Activated naive CD8-positive, alpha-beta T cell treated with anti-CD3 and anti-CD28 coated beads for 36 hours (primary cell): ENCODE results near the gene ECT2L. TPM values are rescaled to one million over a fixed set of nuclear protein-coding genes. Genes with fewer than 3 reads are reported as not detected.
A peak's percentile ranks its signal among the peaks of the same experiment; 100 is the strongest.

Source experiments
- DNase-seq: peaks from one replicate; pipeline ENCODE4 v3.0.0; 2021
- H3K27ac Mint-ChIP-seq: one replicate; pipeline ENCODE4 v1.8.0; 2022; ENCODE audit warnings: mild to moderate bottlenecking, moderate library complexity, mixed read lengths
- H3K27me3 Mint-ChIP-seq: one replicate; pipeline ENCODE4 v1.8.0; 2022; ENCODE audit warnings: mild to moderate bottlenecking, mixed read lengths
- H3K36me3 Mint-ChIP-seq: one replicate; pipeline ENCODE4 v1.8.0; 2021; ENCODE audit warnings: mild to moderate bottlenecking, mixed read lengths
- H3K4me1 Mint-ChIP-seq: one replicate; pipeline ENCODE4 v1.8.0; 2021; ENCODE audit warnings: mixed read lengths
- H3K4me3 Mint-ChIP-seq: one replicate; pipeline ENCODE4 v1.8.0; 2022; ENCODE audit warnings: mild to moderate bottlenecking, moderate library complexity, mixed read lengths
- H3K9me3 Mint-ChIP-seq: one replicate; pipeline ENCODE4 v1.8.0; 2022; ENCODE audit warnings: mixed read lengths
- total RNA-seq, 2 experiments: library from RNA; stranded (reverse); gene quantifications; one replicate each; pipeline ENCODE4 v1.2.3, GENCODE V29; 2021

The ECT2L gene
- total RNA-seq, 2 experiments from 2014 or later: not detected

- Mint-ChIP-seq H3K36me3 (peaks cover 7% of the 10 kb centered on the region), H3K4me3 (no peak overlapping the region), H3K9me3 (no peaks in the 10 kb centered on the region), H3K4me1 (no peaks in the 10 kb centered on the region), H3K27me3 (peaks cover 26% of the 10 kb centered on the region), H3K27ac (no peak overlapping the region)
- no peak for DNase-seq
Observed at GRCh38 chr6:138796771-138797170, 884 bp downstream of the ECT2L start.

GRCh38 chr6:138797806-138798446, 2.0 kb downstream of the ECT2L start:
- no peak for DNase-seq
- H3K27ac Mint-ChIP-seq: no peak overlapping the region
- peaks cover 26% of the 10 kb centered on the region for H3K27me3 Mint-ChIP-seq
- no peaks in the 10 kb centered on the region for H3K9me3 Mint-ChIP-seq
- peaks cover under 1% of the 10 kb centered on the region for H3K36me3 Mint-ChIP-seq
- no peaks in the 10 kb centered on the region for H3K4me1 Mint-ChIP-seq
- H3K4me3 Mint-ChIP-seq: no peak overlapping the region

GRCh38 chr6:138800377-138801150, 4.7 kb downstream of the ECT2L start:
- no peak for DNase-seq
- no peak overlapping the region for H3K27ac Mint-ChIP-seq
- peaks cover 22% of the 10 kb centered on the region for H3K27me3 Mint-ChIP-seq
- H3K4me1 Mint-ChIP-seq: no peaks in the 10 kb centered on the region
- no peaks in the 10 kb centered on the region for H3K36me3 Mint-ChIP-seq
- no peaks in the 10 kb centered on the region for H3K9me3 Mint-ChIP-seq
- H3K4me3 Mint-ChIP-seq: no peak overlapping the region

GRCh38 chr6:138803331-138803730, 7.4 kb downstream of the ECT2L start:
- Mint-ChIP-seq H3K4me3 (no peak overlapping the region), H3K27ac (no peak overlapping the region), H3K36me3 (no peaks in the 10 kb centered on the region), H3K27me3 (peaks cover 3% of the 10 kb centered on the region), H3K4me1 (no peaks in the 10 kb centered on the region), H3K9me3 (no peaks in the 10 kb centered on the region)
- DNase-seq: no peak

- Mint-ChIP-seq H3K4me3 (no peak overlapping the region), H3K9me3 (no peaks in the 10 kb centered on the region)
Observed at GRCh38 chr6:138803861-138804260, 8.0 kb downstream of the ECT2L start.

GRCh38 chr6:138805016-138805765, 9.3 kb downstream of the ECT2L start:
- Mint-ChIP-seq H3K9me3 (no peaks in the 10 kb centered on the region), H3K4me1 (no peaks in the 10 kb centered on the region), H3K27me3 (peaks cover 3% of the 10 kb centered on the region), H3K27ac (no peak overlapping the region), H3K4me3 (no peak overlapping the region), H3K36me3 (no peaks in the 10 kb centered on the region)
- no peak for DNase-seq

More at GRCh38 chr6:138803861-138804260, 8.0 kb downstream of the ECT2L start:
- H3K27ac Mint-ChIP-seq: no peak overlapping the region
- no peaks in the 10 kb centered on the region for H3K4me1 Mint-ChIP-seq
- H3K36me3 Mint-ChIP-seq: no peaks in the 10 kb centered on the region
- DNase-seq: no peak
- peaks cover 3% of the 10 kb centered on the region for H3K27me3 Mint-ChIP-seq

GRCh38 chr6:138806889-138807288, 11.0 kb downstream of the ECT2L start:
- Mint-ChIP-seq H3K36me3 (no peaks in the 10 kb centered on the region), H3K4me1 (no peaks in the 10 kb centered on the region), H3K9me3 (no peaks in the 10 kb centered on the region), H3K27ac (no peak overlapping the region), H3K27me3 (no peaks in the 10 kb centered on the region), H3K4me3 (no peak overlapping the region)
- DNase-seq: no peak

- Mint-ChIP-seq H3K9me3 (no peaks in the 10 kb centered on the region), H3K36me3 (no peaks in the 10 kb centered on the region), H3K4me1 (no peaks in the 10 kb centered on the region), H3K27me3 (no peaks in the 10 kb centered on the region), H3K4me3 (no peak overlapping the region), H3K27ac (no peak overlapping the region)
- no peak for DNase-seq
Observed at GRCh38 chr6:138809677-138810076, 13.8 kb downstream of the ECT2L start.

- H3K27ac Mint-ChIP-seq: no peak overlapping the region
- DNase-seq: no peak
- H3K4me1 Mint-ChIP-seq: peaks cover 8% of the 10 kb centered on the region
- no peaks in the 10 kb centered on the region for H3K36me3 Mint-ChIP-seq
- H3K9me3 Mint-ChIP-seq: no peaks in the 10 kb centered on the region
- H3K4me3 Mint-ChIP-seq: no peak overlapping the region
- H3K27me3 Mint-ChIP-seq: no peaks in the 10 kb centered on the region
Observed at GRCh38 chr6:138811866-138812265, 16.0 kb downstream of the ECT2L start.

GRCh38 chr6:138814179-138814834, 18.4 kb downstream of the ECT2L start:
- Mint-ChIP-seq H3K4me3 (no peak overlapping the region), H3K27me3 (no peaks in the 10 kb centered on the region), H3K36me3 (no peaks in the 10 kb centered on the region), H3K4me1 (peaks cover 27% of the 10 kb centered on the region), H3K9me3 (no peaks in the 10 kb centered on the region), H3K27ac (no peak overlapping the region)
- DNase-seq: no peak

GRCh38 chr6:138815221-138815620, 19.3 kb downstream of the ECT2L start:
- Mint-ChIP-seq H3K27me3 (no peaks in the 10 kb centered on the region), H3K9me3 (no peaks in the 10 kb centered on the region), H3K4me1 (peaks cover 34% of the 10 kb centered on the region), H3K36me3 (no peaks in the 10 kb centered on the region), H3K4me3 (no peak overlapping the region), H3K27ac (no peak overlapping the region)
- no peak for DNase-seq

GRCh38 chr6:138815797-138816528, 20.1 kb downstream of the ECT2L start:
- no peaks in the 10 kb centered on the region for H3K27me3 Mint-ChIP-seq
- H3K4me1 Mint-ChIP-seq: peaks cover 34% of the 10 kb centered on the region
- H3K27ac Mint-ChIP-seq: peak overlapping the region; percentile 74
- no peaks in the 10 kb centered on the region for H3K36me3 Mint-ChIP-seq
- no peaks in the 10 kb centered on the region for H3K9me3 Mint-ChIP-seq
- H3K4me3 Mint-ChIP-seq: no peak overlapping the region
- DNase-seq: no peak

- Mint-ChIP-seq H3K4me3 (peak overlapping the region; percentile 38), H3K27me3 (no peaks in the 10 kb centered on the region), H3K4me1 (peaks cover 34% of the 10 kb centered on the region), H3K27ac (peak overlapping the region; percentile 88), H3K36me3 (no peaks in the 10 kb centered on the region), H3K9me3 (no peaks in the 10 kb centered on the region)
- peak; percentile 35 for DNase-seq
Observed at GRCh38 chr6:138817799-138818198, 21.9 kb downstream of the ECT2L start.

GRCh38 chr6:138818496-138819194, 22.8 kb downstream of the ECT2L start:
- Mint-ChIP-seq H3K36me3 (no peaks in the 10 kb centered on the region), H3K9me3 (no peaks in the 10 kb centered on the region), H3K27me3 (no peaks in the 10 kb centered on the region), H3K4me3 (peak overlapping the region; percentile 38), H3K4me1 (peaks cover 34% of the 10 kb centered on the region), H3K27ac (peak overlapping the region; percentile 88)
- peak; percentile 12 for DNase-seq
